HG03064 (cell line): ENCODE data around the gene GBX2.

Experiments
- ATAC-seq: cut with Tn5 transposase; IDR thresholded peaks from one replicate; pipeline ENCODE4 v1.9.1; 2021; ENCODE audit warnings: low read depth; ENCODE audit not compliant: unreplicated experiment

GBX2 gene

DNA sequence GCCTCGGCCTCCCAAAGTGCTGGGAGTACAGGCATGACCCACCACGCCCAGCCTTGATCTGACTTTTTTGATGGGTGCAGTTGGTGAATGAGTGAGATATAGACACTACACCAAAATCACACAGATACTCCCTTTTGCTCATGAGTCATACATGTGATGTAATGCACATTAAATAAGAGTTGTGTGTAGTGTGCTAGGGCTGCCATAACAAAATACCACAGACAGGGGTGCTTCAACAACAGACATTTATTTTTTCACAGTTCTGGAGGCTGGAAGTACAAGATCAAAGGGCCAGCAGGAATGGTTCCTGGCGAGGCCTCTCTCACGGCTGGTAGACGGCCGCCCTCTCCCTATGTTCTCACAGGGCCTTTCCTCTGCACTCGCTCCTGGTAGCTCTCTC lies 46.6 kb downstream of the GBX2 start:
- no peak for ATAC-seq

DNA sequence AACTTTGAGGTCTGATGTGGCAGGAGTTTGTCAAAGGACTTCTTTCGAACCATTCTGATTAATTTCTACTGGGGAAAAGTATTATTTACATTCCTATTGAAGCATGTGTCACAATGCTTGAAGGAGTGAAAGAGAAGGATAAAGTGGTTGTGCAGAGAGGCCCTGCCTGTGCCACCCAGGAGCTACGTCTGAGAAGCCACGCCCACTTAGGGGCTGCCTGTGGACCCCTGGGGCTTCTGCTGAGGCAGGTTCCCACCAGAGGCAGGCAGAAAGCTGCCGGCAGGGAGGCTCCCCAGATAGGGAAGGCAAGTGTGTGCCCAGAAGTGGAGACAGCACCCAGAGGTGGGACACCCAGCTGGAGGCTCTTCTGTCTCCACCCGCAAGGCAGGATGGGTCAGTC lies 47.4 kb downstream of the GBX2 start:
- no peak for ATAC-seq

GRCh38 chr2:236120141-236120601 lies 48.0 kb downstream of the GBX2 start:
- ATAC-seq, result no peak

GRCh38 chr2:236119476-236119875 lies 48.7 kb downstream of the GBX2 start:
- ATAC-seq, result no peak

- no peak for ATAC-seq
Measured at GRCh38 chr2:236119003-236119402, 49.2 kb downstream of the GBX2 start.

- ATAC-seq, result no peak
Measured at GRCh38 chr2:236117861-236118269, 50.3 kb downstream of the GBX2 start.

- no peak for ATAC-seq
Measured at GRCh38 chr2:236117401-236117800, 50.8 kb downstream of the GBX2 start.
